ENCODE data around the gene ZDHHC4. TPM values are rescaled to one million over a fixed set of nuclear protein-coding genes. Genes with fewer than 3 reads are reported as not detected.

Gene ZDHHC4
- total and polyA plus RNA-seq, 8 donors: 28.4 to 43.4 (median 36.0) TPM

DNA sequence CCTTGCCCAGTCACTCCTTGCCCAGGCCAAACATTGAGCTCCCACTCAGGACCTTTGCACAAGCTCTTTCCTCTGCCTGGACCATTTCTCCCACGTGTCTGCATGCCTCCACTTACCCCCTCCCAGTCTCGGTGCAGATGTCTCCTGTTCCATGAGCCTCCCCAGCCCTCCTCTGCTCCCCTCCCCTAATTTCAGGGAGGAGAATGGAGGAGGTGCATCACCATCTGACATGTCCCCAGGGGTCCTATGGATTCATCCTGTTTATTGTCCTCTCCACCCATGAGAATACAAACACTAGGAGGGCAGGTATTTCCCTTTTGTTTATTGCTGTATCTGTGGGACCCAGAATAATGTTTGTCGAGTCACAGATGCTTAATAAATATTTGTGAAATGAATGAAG is 17.4 kb upstream of the ZDHHC4 start:
- Histone ChIP-seq H3K27me3 (no peaks in the 10 kb centered on the region), H3K27ac (no peak overlapping the region), H3K4me3 (no peak overlapping the region), H3K4me1 (no peaks in the 10 kb centered on the region), H3K9me3 (no peaks in the 10 kb centered on the region), H3K36me3 (no peaks in the 10 kb centered on the region)
- TF ChIP-seq, protein P1, sequence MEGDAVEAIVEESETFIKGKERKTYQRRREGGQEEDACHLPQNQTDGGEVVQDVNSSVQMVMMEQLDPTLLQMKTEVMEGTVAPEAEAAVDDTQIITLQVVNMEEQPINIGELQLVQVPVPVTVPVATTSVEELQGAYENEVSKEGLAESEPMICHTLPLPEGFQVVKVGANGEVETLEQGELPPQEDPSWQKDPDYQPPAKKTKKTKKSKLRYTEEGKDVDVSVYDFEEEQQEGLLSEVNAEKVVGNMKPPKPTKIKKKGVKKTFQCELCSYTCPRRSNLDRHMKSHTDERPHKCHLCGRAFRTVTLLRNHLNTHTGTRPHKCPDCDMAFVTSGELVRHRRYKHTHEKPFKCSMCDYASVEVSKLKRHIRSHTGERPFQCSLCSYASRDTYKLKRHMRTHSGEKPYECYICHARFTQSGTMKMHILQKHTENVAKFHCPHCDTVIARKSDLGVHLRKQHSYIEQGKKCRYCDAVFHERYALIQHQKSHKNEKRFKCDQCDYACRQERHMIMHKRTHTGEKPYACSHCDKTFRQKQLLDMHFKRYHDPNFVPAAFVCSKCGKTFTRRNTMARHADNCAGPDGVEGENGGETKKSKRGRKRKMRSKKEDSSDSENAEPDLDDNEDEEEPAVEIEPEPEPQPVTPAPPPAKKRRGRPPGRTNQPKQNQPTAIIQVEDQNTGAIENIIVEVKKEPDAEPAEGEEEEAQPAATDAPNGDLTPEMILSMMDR (IDR thresholded peaks at IDR 0.05): no peak
- WGBS, 2 donors: 19 to 20% methylated on average over 3 of the region's 3 CpGs
- FAIRE-seq (no peak), ATAC-seq (no peak), DNase-seq (no peak)
- intact Hi-C loops (cut with DNase I): no loop called here

DNA sequence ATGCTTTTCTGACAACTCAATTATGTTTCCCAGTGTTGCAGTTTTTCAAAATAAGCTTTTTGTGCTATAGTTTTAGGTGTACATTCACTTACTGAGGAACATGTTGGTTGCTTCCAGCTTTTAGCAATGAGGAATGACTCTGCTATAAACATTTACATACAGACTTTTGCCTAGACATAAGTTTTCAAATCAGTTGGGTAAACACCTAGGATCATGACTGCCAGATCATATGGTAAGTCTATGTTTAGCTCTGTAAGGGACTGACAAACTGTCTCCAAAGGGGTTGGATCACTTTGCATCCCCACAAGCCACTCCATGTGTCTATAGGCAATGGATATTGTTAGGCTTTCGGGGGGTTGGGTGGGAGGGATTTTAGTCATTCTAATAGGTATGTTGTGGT is 15.1 kb upstream of the ZDHHC4 start:
- H3K27me3 ChIP-seq: no peaks in the 10 kb centered on the region
- no peaks in the 10 kb centered on the region for H3K9me3 ChIP-seq
- no peaks in the 10 kb centered on the region for H3K36me3 ChIP-seq
- H3K4me3 ChIP-seq: no peak overlapping the region
- no peak for FAIRE-seq
- intact Hi-C loops (cut with DNase I): no loop called here
- TF ChIP-seq, protein P1 (IDR thresholded peaks at IDR 0.05): no peak
- ATAC-seq: no peak
- no peak overlapping the region for H3K27ac ChIP-seq
- no peak for DNase-seq
- no peaks in the 10 kb centered on the region for H3K4me1 ChIP-seq
- 71 to 89% methylated on average over 1 of the region's 1 CpG for WGBS, 2 donors

DNA sequence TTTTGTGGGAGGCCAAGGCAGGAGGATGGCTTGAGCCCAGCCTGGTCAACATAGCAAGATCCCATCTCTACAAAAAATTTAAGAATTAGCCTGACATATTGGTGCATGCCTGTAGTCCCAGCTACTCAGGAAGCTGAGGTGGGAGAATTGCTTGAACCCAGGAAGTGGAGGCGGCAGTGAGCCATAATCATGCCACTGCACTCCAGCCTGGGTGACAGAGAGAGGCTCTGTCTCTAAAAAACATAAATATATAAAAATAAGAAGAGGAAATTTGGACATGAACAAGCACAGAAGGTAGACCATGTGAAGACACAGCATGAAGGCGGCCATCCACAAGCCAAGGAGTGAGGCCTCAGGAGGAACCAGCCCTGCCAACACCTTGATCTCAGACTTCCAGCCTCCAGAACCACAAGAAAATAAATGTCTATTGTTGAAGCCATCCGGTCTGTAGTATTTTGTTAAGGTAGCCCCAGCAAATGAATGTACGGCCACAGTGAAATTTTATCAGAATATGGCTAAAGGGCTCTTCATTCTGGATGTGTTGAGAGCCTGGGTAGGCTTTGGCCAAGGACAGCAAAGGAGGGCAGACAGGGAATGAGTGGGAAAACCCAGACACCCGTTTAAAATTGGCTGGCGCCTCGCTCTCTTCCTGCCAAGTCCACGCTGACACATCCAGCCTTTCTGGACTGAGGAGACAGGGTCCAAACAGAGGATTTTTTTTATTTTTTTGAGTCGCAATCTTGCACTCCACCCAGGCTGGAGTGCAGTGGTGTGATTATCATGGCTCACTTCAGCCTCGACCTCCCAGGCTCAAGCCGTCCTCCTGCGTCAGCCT is 13.1 kb upstream of the ZDHHC4 start:
- FAIRE-seq: no peak
- intact Hi-C loops (cut with DNase I): no loop called here
- ATAC-seq: no peak
- H3K4me1 ChIP-seq: no peaks in the 10 kb centered on the region
- no peaks in the 10 kb centered on the region for H3K36me3 ChIP-seq
- TF ChIP-seq, protein P1 (IDR thresholded peaks at IDR 0.05): no peak
- no peaks in the 10 kb centered on the region for H3K9me3 ChIP-seq
- no peaks in the 10 kb centered on the region for H3K27me3 ChIP-seq
- H3K27ac ChIP-seq: no peak overlapping the region
- DNase-seq: no peak
- 73 to 82% methylated on average over 12 of the region's 12 CpGs for WGBS, 2 donors
- no peak overlapping the region for H3K4me3 ChIP-seq

DNA sequence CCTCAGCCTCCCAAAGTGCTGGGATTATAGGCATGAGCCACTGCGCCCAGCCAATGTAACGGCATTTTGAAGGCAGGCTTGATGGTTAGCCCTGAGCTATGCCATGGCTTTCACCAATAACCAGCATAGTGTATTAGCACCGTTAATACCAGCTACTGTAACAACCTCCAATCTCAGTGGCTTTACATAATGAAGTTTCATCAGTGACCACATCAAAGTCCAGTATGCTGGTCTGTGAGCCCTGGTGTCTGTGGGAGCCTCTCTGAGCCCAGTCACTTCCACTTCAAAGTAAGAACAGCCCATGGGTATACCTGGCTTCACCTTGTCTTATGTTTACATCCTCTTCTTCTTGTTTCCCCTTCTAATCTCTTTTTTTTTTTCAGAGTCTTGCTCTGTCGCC is 11.6 kb upstream of the ZDHHC4 start:
- FAIRE-seq: no peak
- no peak for DNase-seq
- TF ChIP-seq, protein P1 (IDR thresholded peaks at IDR 0.05): no peak
- WGBS, 2 donors: 71 to 87% methylated on average over 4 of the region's 4 CpGs
- Histone ChIP-seq H3K36me3 (no peaks in the 10 kb centered on the region), H3K4me1 (no peaks in the 10 kb centered on the region), H3K9me3 (no peaks in the 10 kb centered on the region), H3K27ac (no peak overlapping the region), H3K4me3 (no peak overlapping the region), H3K27me3 (no peaks in the 10 kb centered on the region)
- intact Hi-C loops (cut with DNase I): no loop called here
- ATAC-seq: no peak

DNA sequence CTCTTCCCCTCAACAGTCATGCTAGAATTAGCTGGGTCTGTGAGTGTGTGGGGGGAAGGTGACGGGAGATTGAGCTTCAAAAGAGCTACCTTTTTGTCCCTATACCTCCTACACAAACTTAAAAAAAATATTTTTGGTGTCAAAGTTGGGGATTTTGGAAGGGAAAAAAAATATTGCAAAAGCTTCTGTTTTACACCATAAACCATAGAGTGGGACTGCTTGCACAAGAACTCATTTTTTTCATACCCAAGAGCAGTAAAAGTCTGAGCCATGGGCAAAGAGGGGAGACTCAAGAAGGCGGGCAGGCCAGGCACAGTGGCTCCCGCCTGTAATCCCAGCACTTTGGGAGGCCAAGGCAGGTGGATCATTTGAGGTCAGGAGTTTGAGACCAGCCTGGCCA is 9.4 kb upstream of the ZDHHC4 start:
- 57 to 73% methylated on average over 3 of the region's 3 CpGs for WGBS, 2 donors
- Histone ChIP-seq H3K27me3 (no peaks in the 10 kb centered on the region), H3K4me3 (no peak overlapping the region), H3K36me3 (no peaks in the 10 kb centered on the region), H3K27ac (no peak overlapping the region), H3K4me1 (no peaks in the 10 kb centered on the region), H3K9me3 (no peaks in the 10 kb centered on the region)
- ATAC-seq: no peak
- no peak for FAIRE-seq
- TF ChIP-seq, protein P1 (IDR thresholded peaks at IDR 0.05): no peak
- intact Hi-C loops (cut with DNase I): no loop called here
- no peak for DNase-seq
